Prostate gland (tissue), 2 donors: ENCODE data around the gene SUGCT.

Experiments
- POLR2A ChIP-seq: fragments of 450-650 bp; IDR thresholded peaks from one replicate; pipeline ENCODE4 v1.6.1; 2016; ENCODE audit warnings: antibody characterized with exemption, mild to moderate bottlenecking
- TF ChIP-seq, protein P1 (sequence below), 4 experiments: fragments of 200-600 bp in 2 of 4; fragments of 450-650 bp in 2 of 4; sonication (generic) in 2 of 4; IDR thresholded peaks; 1 replicate in 3 of 4; 2 replicates in 1 of 4; pipeline ENCODE4 v1.5.1; 2016 to 2019; ENCODE audit warnings: antibody characterized with exemption in 4 of 4, mild to moderate bottlenecking in 2 of 4, moderate library complexity in 2 of 4

GRCh38 chr7:40374575-40374974 is 239.8 kb downstream of the SUGCT start:
- TF ChIP-seq, protein P1, sequence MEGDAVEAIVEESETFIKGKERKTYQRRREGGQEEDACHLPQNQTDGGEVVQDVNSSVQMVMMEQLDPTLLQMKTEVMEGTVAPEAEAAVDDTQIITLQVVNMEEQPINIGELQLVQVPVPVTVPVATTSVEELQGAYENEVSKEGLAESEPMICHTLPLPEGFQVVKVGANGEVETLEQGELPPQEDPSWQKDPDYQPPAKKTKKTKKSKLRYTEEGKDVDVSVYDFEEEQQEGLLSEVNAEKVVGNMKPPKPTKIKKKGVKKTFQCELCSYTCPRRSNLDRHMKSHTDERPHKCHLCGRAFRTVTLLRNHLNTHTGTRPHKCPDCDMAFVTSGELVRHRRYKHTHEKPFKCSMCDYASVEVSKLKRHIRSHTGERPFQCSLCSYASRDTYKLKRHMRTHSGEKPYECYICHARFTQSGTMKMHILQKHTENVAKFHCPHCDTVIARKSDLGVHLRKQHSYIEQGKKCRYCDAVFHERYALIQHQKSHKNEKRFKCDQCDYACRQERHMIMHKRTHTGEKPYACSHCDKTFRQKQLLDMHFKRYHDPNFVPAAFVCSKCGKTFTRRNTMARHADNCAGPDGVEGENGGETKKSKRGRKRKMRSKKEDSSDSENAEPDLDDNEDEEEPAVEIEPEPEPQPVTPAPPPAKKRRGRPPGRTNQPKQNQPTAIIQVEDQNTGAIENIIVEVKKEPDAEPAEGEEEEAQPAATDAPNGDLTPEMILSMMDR (IDR thresholded peaks at IDR 0.05), result no peak
- TF ChIP-seq POLR2A, result no peak
